ENCODE data around the gene RPS6KA4.

The RPS6KA4 gene

DNA sequence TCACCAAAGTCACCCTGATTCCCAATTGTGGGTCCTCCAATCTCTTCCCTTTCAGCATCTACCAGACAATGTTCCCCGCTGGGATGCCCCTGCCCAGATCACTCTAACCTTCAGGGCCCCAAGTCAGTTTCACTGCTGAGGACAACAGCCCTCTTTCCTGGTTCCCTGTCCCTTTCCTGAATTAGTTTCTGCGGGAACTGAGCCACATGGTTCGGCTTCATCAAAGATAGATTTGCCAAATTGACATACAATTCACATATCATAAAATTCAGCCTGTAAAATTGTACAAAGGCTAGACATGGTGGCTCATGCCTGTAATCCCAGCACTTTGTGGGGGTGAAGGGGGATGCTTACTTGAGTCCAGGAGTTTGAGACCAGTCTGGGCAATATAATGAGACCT lies 31.0 kb upstream of the RPS6KA4 start:
- no peak for FAIRE-seq

DNA sequence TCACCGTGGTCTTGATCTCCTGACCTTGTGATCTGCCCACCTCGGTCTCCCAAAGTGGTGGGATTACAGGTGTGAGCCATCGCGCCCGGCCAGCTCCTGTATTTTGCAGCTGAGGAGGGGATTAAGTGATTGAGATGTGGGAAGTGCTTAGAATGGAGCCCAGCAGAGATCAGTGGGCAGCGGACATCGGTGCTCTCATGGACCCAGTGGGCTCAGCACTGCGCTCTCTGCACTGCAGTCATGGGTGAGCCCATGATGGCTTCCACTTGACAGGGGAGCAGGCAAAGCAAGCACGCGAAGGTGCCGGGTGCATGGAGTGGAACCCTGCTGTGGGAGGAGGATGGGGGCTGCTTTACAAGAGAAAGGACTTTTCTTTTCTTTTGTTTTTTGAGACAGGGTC lies 28.1 kb upstream of the RPS6KA4 start:
- no peak for FAIRE-seq

DNA sequence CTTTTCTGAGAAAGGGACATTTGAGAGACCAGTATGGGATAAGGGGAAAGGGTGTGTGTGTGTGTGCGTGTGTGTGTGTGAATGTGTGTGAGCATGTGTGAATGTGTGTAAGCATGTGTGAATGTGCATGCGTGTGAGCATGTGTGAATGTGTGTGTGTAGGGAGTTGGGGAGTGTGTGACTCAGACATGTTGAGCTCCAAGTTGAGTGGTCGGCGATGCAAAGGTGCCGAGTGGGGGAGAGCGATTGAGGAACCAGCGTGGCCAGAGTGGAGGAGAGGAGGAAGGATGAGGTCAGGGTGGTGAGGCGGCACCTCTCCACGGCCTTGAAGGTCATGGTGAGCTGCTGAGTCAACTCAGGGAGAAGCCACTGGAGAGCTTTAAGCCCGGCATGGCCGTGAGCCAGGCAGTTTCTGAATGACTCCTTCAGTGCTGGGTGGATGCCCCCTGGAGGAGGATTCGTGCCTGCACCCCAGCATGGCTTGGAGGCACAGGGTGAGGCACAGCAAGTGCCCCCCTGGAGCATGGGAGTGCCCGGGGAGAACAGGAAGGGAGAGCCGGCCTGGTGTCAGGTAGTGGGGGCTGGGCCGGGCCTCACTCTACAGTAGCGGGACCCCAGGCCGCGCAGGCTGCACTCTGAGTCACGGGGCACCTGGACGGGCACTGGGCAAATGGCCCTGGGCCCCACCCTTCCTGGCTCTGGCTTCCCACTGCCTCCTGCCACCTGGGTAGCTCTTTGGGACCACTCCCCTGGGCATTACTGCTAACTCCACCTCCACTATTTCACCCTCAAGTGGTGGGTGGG lies 27.2 kb upstream of the RPS6KA4 start:
- FAIRE-seq = no peak

DNA sequence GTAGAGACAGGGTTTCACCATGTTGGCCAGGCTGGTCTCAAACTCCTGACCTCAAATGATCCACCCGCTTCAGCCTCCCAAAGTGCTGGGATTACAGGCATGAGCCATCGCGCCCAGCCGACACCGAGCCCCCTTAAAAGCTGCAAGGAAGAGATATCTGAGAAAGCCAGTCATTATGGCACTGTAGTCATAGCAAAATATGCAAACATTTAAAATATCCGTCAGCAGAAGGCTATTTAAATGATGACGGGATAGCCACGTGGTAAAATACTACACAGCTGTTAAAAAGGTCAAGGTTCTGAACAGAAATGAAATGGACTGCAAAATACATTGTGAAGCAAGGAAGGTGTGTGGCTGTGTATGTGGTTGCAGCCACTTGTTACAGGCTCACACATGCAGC lies 25.4 kb upstream of the RPS6KA4 start:
- FAIRE-seq = no peak

GRCh38 chr11:64334764-64335735 lies 23.9 kb upstream of the RPS6KA4 start:
- FAIRE-seq = no peak

- FAIRE-seq = no peak
These were observed 21.3 kb upstream of the RPS6KA4 start for GRCh38 chr11:64337538-64338249.

- FAIRE-seq = no peak
These were observed 20.2 kb upstream of the RPS6KA4 start for GRCh38 chr11:64338716-64339115.

- FAIRE-seq = no peak
These were observed 19.7 kb upstream of the RPS6KA4 start for GRCh38 chr11:64339286-64339685.

- FAIRE-seq = no peak
These were observed 19.1 kb upstream of the RPS6KA4 start, which contains the start of gene CCDC88B for GRCh38 chr11:64339754-64340408. Gene CCDC88B, plus strand, starts transcription at chr11:64340204. Its CDS starts 63 bp downstream, at chr11:64340267.

DNA sequence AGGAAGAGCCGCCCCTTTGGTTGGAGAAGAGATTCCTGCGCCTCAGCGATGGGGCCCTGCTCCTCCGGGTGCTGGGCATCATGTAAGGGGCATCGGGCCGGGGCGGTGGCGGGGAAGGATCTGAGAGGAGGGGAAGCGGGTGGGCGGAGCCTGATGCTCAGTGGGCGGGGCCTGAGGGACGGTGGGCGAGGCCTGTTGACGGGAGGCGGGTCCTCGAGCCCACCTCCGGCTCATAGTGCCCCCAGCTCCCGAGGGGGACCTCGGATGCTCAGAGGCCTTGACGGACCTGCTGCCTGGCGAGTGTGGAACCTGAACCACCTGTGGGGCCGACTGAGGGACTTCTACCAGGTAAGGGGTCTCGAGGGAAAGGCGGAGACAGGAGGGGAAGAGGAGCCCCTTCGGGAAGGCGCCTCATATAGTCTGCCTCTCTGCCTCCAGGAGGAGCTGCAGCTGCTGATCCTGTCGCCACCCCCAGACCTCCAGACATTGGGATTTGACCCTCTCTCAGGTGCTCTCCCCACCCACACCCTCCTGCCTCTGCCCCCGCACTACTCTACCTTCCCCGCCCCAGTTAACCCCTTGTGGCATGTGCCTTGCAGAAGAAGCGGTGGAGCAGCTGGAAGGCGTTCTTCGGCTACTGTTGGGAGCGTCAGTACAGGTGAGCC lies 18.2 kb upstream of the RPS6KA4 start:
- FAIRE-seq = no peak

GRCh38 chr11:64341429-64341828 lies 17.5 kb upstream of the RPS6KA4 start:
- no peak for FAIRE-seq

DNA sequence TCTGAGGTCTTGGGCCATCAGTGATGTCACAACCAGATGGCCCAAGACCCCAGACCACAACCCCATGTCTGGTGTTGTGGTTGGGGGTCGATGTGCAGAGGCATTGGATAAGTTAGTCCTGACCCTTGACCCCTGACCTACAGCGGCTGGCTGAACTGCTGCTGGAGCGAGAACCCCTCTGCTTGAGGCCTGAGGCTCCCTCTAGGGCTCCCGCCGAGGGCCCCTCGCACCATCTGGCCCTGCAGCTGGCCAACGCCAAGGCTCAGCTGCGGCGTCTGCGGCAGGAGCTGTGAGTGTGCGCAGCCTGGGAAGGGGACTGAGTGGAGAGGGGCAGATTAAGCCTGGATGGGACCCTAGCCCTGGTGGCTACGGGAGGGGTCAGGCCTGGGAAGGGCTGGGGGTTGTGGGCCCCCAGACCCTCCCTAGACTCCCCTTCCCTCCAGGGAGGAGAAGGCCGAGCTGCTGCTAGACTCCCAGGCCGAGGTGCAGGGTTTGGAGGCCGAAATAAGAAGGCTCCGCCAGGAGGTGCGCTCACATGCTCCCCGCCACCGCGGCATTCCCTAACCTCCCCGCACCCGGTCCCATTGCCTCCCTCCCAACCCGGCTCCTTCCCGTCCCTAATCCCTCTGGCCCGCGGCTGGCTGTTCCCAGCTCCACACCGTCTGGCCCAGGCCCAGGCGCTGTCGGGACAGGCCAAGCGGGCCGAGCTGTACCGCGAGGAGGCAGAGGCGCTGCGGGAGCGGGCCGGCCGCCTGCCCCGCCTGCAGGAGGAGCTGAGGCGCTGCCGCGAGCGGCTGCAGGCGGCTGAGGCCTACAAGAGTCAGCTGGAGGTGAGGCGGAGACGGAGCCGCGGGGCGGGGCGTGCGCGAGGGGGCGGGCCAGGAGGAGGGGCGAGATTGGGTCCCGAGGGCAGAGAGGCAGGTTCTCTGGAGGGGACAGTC lies 16.8 kb upstream of the RPS6KA4 start:
- FAIRE-seq = no peak

DNA sequence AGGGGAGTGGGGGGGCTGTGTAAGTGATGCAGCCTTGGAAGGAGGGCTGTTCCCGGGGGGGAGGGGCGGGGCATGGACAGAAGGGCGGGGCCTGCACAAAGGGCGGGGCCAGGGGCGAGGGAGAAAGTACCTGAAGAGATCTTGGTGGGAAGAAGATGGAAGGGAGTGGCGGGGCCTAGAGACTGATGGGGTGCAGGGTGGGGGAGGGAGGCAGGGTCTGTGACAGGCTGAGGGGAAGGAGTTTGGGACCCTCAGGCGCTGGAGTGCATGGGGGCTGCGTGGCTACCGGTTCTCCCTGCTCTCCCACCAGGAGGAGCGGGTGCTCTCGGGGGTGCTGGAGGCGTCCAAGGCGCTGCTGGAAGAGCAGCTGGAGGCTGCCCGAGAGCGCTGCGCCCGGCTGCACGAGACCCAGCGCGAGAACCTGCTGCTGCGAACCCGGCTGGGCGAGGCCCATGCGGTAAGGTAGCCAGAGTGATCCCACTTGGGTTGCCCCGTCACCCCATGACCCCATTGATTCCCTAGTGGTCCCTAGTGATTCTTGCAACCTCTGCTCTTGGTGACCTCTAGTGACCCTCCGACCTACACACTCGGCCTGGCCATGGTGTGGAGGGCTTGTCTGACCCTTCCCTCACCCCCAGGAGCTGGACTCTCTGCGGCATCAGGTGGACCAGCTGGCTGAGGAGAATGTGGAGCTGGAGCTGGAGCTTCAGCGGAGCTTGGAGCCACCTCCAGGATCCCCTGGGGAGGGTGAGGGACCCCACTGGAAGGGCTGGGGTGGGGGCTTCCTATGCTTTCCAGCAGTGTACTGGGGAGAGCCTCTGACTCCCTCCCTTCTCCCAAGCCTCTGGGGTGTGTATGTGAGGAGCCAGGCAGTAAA lies 15.9 kb upstream of the RPS6KA4 start:
- FAIRE-seq = no peak

DNA sequence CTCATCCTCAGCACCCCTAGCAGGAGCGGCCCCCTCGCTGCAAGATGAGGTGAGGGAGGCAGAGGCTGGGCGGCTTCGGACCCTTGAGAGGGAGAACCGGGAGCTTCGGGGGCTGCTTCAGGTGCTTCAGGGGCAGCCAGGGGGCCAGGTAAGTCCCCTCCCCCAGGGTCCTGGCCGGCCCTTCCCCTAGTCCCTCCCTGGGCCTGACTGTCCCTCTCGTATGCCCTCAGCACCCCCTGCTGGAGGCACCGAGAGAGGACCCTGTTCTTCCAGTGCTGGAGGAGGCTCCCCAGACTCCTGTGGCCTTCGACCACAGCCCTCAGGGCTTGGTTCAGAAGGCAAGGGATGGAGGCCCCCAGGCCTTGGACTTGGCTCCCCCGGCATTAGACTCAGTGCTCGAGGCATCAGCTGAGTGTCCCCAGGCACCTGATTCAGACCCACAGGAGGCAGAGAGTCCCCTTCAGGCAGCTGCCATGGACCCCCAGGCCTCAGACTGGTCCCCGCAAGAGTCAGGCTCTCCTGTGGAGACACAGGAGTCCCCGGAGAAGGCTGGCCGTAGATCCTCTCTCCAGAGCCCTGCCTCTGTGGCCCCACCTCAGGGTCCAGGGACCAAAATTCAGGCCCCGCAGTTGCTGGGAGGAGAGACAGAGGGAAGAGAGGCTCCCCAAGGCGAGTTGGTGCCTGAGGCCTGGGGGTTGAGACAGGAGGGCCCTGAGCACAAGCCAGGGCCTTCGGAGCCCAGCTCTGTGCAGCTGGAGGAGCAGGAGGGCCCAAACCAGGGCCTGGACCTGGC lies 15.0 kb upstream of the RPS6KA4 start:
- FAIRE-seq = no peak

DNA sequence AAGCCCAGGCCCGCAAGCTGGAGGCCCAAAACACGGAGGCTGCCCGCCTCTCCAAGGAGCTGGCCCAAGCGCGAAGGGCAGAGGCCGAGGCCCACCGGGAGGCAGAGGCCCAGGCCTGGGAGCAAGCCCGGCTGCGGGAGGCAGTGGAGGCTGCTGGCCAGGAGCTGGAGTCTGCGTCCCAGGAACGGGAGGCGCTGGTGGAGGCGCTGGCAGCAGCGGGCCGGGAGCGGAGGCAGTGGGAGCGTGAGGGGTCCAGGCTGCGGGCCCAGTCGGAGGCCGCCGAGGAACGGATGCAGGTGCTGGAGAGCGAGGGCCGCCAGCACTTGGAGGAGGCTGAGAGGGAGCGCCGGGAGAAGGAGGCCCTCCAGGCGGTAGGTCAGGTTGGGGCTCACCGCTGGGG lies 14.2 kb upstream of the RPS6KA4 start:
- no peak for FAIRE-seq

DNA sequence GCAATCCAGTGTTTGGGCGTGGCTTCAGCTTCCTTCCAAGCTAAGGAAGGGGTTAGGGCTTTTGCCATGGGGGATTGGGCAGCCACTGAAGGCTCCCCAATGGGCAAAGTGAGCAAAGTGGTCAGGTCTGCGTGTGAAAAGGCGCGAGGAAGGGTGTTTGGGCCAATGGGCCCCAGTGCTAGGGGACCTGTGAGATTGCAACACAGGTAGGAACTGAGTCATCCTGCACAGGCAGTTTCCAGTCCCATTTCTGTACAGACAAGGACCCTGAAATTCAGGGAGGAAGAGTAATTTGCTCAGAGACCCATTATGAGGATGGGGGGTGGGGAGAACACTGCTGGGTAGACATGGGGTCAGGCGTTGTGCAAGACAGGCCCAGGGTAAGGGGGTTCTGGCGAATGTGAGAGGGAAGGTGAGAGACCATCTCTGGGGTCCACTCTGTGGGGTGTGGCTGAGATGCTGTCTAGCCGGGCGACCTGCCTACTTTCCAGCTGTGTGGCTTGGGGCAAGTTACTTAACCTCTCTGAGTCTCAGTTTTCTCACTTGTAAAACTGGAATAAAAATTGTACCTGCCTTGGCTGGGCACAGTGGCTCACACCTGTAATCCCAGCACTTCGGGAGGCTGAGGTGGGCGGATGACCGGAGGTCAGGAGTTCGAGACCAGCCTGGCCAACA lies 11.6 kb upstream of the RPS6KA4 start:
- FAIRE-seq = no peak

GRCh38 chr11:64348383-64349024 lies 10.5 kb upstream of the RPS6KA4 start:
- FAIRE-seq = no peak

DNA sequence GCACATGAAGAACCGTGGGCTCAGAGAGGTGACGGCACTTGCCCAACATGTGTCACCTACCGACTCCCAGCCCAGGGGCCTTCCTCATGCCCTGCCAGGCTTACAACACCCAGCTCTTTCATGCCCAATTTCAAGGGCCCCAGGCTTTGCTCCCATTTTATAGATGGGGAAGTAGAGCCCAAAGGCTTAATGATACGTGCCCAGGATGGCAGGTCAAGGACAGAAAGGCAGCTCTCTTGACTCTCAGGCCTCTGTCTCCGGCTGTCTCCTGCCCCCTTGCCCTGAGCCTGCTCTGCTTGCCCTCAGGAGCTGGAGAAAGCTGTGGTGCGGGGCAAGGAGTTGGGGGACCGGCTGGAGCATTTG lies 10.0 kb upstream of the RPS6KA4 start:
- FAIRE-seq = no peak
